GM23338 (cell line): ENCODE data around the gene ATG7. TPM values are rescaled to one million over a fixed set of nuclear protein-coding genes. Genes with fewer than 3 reads are reported as not detected.

Experiments used
- ATAC-seq: fragments of 200-7000 bp; cut with Tn5 transposase; 3 replicates; pipeline ENCODE4 v1.9.1; 2020
- DNase-seq: peaks from one replicate; pipeline ENCODE4 v3.0.0-alpha.2; 2015; ENCODE audit warnings: low spot score
- H2AFZ ChIP-seq: fragments of 200-600 bp; sonication (generic); 2 replicates; pipeline ENCODE4 v1.8.0; 2016; ENCODE audit warnings: antibody characterized with exemption, mild to moderate bottlenecking, moderate library complexity
- H3F3A ChIP-seq: fragments of 200-600 bp; sonication (generic); replicated peaks from 2 replicates; pipeline ENCODE4 v1.8.0; 2017; ENCODE audit warnings: antibody characterized with exemption, mixed run types, low read depth
- H3K27ac ChIP-seq: fragments of 200-600 bp; sonication (generic); 2 replicates; pipeline ENCODE4 v1.6.1; 2016; ENCODE audit warnings: low read depth
- H3K27me3 ChIP-seq: fragments of 200-600 bp; sonication (generic); 2 replicates; pipeline ENCODE4 v1.8.0; 2016; ENCODE audit warnings: mild to moderate bottlenecking, mixed run types, moderate library complexity; ENCODE audit not compliant: insufficient read depth
- H3K36me3 ChIP-seq: fragments of 200-600 bp; sonication (generic); 2 replicates; pipeline ENCODE4 v1.8.0; 2016; ENCODE audit warnings: mild to moderate bottlenecking; ENCODE audit not compliant: insufficient read depth
- H3K4me1 ChIP-seq: fragments of 200-600 bp; sonication (generic); 2 replicates; pipeline ENCODE4 v1.8.0; 2016; ENCODE audit warnings: mild to moderate bottlenecking, moderate library complexity; ENCODE audit not compliant: insufficient read depth
- H3K4me2 ChIP-seq: fragments of 200-600 bp; sonication (generic); 2 replicates; pipeline ENCODE4 v1.7.1; 2017; ENCODE audit warnings: mixed run types
- H3K4me3 ChIP-seq: fragments of 200-600 bp; sonication (generic); 2 replicates; pipeline ENCODE4 v1.6.1; 2016; ENCODE audit warnings: mixed run types
- H3K79me2 ChIP-seq: fragments of 200-600 bp; sonication (generic); replicated peaks from 2 replicates; pipeline ENCODE4 v1.8.0; 2017; ENCODE audit warnings: mild to moderate bottlenecking; ENCODE audit not compliant: insufficient read depth
- H3K9me2 ChIP-seq: fragments of 200-600 bp; sonication (generic); 2 replicates; pipeline ENCODE4 v1.8.0; 2017; ENCODE audit not compliant: insufficient read depth
- H4K20me1 ChIP-seq: fragments of 200-600 bp; sonication (generic); replicated peaks from 2 replicates; pipeline ENCODE4 v1.8.0; 2017; ENCODE audit warnings: mild to moderate bottlenecking; ENCODE audit not compliant: insufficient read depth
- H3K27ac Mint-ChIP-seq: 2 replicates; pipeline ENCODE4 v1.8.0; 2020; ENCODE audit warnings: inconsistent platforms, mild to moderate bottlenecking, moderate library complexity, mixed read lengths
- H3K27me3 Mint-ChIP-seq: 3 replicates; pipeline ENCODE4 v1.8.0; 2022; ENCODE audit warnings: low read depth, mild to moderate bottlenecking, moderate library complexity, mixed read lengths, inconsistent platforms; ENCODE audit not compliant: insufficient read depth, poor library complexity
- H3K36me3 Mint-ChIP-seq: 3 replicates; pipeline ENCODE4 v1.8.0; 2021; ENCODE audit warnings: low read depth, mild to moderate bottlenecking, inconsistent platforms, moderate library complexity, mixed read lengths
- H3K4me1 Mint-ChIP-seq: 3 replicates; pipeline ENCODE4 v1.8.0; 2020; ENCODE audit warnings: mild to moderate bottlenecking, inconsistent platforms, mixed read lengths
- H3K4me3 Mint-ChIP-seq: 3 replicates; pipeline ENCODE4 v1.8.0; 2021; ENCODE audit warnings: moderate library complexity, mild to moderate bottlenecking, inconsistent platforms, mixed read lengths
- H3K9me3 Mint-ChIP-seq: 3 replicates; pipeline ENCODE4 v1.8.0; 2020; ENCODE audit warnings: moderate library complexity, mild to moderate bottlenecking, inconsistent platforms, mixed read lengths
- CREB1 ChIP-seq: fragments of 250-450 bp; sonication (Bioruptor Pico); IDR thresholded peaks from 2 replicates; pipeline ENCODE4 v1.5.0; 2020; ENCODE audit warnings: low read depth, mild to moderate bottlenecking, moderate library complexity
- EZH2phosphoT487 ChIP-seq: fragments of 200-600 bp; sonication (generic); IDR thresholded peaks from one replicate; pipeline ENCODE4 v1.8.1; 2018; ENCODE audit warnings: antibody characterized with exemption; ENCODE audit not compliant: unreplicated experiment
- JUNB ChIP-seq: IDR thresholded peaks from one replicate; pipeline ENCODE4 v1.6.1; 2016; ENCODE audit warnings: antibody characterized with exemption; ENCODE audit not compliant: unreplicated experiment
- NANOG ChIP-seq: IDR thresholded peaks from 2 replicates; pipeline ENCODE4 v1.6.1; 2016; ENCODE audit warnings: antibody characterized with exemption, borderline replicate concordance
- STAT1 ChIP-seq: IDR thresholded peaks from one replicate; pipeline ENCODE4 v1.6.1; 2016; ENCODE audit warnings: antibody characterized with exemption; ENCODE audit not compliant: unreplicated experiment
- polyA plus RNA-seq: library from polyadenylated mRNA; unstranded; fragments of >200 nt; fragmentation: Nextera tagmentation; extraction: Ambion mirVana; gene quantifications from 2 replicates; pipeline ENCODE4 v1.2.1, GENCODE V29; 2016
- total RNA-seq: library from RNA; depleted of rRNA; stranded (reverse); fragments of >200 nt; shearing (Covaris generic); gene quantifications from 2 replicates; pipeline ENCODE4 v1.2.3, GENCODE V29; 2014
- TF ChIP-seq, protein P1 (sequence below): fragments of 250-450 bp; sonication (Bioruptor Pico); IDR thresholded peaks from 2 replicates; pipeline ENCODE4 v1.5.0; 2020; ENCODE audit warnings: mild to moderate bottlenecking, moderate library complexity
- TF ChIP-seq, protein P2 (sequence below), 2 experiments: fragments of 200-600 bp in 1 of 2; sonication (generic) in 1 of 2; conservative IDR thresholded peaks; 2 replicates each; pipeline versions ENCODE4 v1.5.1 to v1.6.1; 2016 to 2017; ENCODE audit warnings: antibody characterized with exemption in 2 of 2, low read depth in 2 of 2, mild to moderate bottlenecking in 2 of 2, moderate library complexity in 1 of 2
- TF ChIP-seq, protein P3 (sequence below): IDR thresholded peaks from one replicate; pipeline ENCODE4 v1.6.1; 2018; ENCODE audit warnings: antibody characterized with exemption; ENCODE audit not compliant: unreplicated experiment

ATG7 gene
- total and polyA plus RNA-seq, 2 experiments from 2014 or later: 16.2 to 36.7 TPM

DNA sequence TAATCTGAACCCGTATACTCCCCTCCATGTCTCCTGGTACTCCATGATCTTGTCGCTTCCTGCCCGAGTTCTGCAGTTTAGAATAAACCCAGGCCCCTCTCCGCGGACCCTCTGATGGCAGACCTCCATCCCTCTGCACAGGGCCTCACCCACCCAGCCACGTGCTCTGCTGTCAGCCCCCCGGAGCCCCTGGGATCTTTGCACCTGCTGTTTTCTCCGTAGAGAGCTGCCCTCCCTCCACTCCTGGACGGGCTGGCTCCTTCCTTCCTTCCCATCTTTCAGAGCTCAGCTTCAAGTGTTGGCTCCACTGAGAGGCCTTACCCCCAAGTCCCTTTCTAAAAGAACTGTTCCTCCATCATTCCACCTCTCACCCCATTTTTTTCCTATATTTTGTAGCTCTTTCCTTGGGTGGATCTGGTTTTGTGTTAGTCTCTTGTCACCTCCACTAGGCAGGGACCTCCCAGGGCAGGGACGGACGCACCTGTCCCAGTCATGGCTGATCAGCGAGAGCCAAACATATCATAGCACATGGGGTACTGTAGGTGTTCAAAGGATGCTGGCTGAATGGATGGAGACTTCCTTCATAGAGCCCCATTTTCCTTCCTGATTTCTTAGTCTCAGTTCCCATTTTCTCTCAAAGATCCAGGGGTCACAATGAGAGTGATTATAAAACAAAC is 264.9 kb downstream of the ATG7 start:
- Mint-ChIP-seq H3K4me1 (no peaks in the 10 kb centered on the region; the same call in 2 of the 3 replicates), H3K27ac (no peak overlapping the region), H3K36me3 (no peaks in the 10 kb centered on the region), H3K9me3 (no peaks in the 10 kb centered on the region), H3K27me3 (peaks cover 14% of the 10 kb centered on the region), H3K4me3 (no peak overlapping the region)
- ATAC-seq (no peak), DNase-seq (no peak)
- Histone ChIP-seq H3K4me2 (no peak overlapping the region), H3K27me3 (no peaks in the 10 kb centered on the region), H3K9me2 (no peaks in the 10 kb centered on the region), H3K79me2 (no peaks in the 10 kb centered on the region), H3K4me1 (no peaks in the 10 kb centered on the region), H3K27ac (no peak overlapping the region), H3K4me3 (no peak overlapping the region), H4K20me1 (no peaks in the 10 kb centered on the region), H2AFZ (no peak overlapping the region), H3F3A (no peaks in the 10 kb centered on the region), H3K36me3 (no peaks in the 10 kb centered on the region)
- TF ChIP-seq JUNB (no peak), EZH2phosphoT487 (no peak), NANOG (no peak)

DNA sequence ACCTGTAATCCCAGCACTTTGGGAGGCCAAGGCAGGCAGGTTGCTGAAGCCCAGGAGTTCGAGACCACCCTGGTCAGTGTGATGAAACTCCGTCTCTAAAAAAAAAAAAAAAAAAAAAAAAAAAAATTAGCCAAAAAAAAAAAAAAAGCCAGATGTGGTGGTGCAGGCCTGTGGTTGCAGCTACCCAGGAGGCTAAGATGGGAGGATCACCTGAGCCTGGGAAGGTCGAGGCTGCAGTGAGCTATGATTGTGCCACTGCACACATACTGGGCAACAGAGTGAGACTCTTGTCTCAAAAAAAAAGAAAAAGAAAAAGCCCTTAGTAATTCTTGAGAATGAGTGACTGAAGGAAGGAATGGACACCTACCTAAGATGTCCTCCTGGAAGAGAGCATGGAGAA is 266.4 kb downstream of the ATG7 start:
- H3K36me3 Mint-ChIP-seq: no peaks in the 10 kb centered on the region
- H3K4me1 Mint-ChIP-seq: no peaks in the 10 kb centered on the region; the same call in 2 of the 3 replicates

More for the DNA sequence above, 266.4 kb downstream of the ATG7 start:
- Histone ChIP-seq H3K36me3 (no peaks in the 10 kb centered on the region), H3K9me2 (no peaks in the 10 kb centered on the region), H3K27ac (no peak overlapping the region), H4K20me1 (no peaks in the 10 kb centered on the region), H3K4me1 (no peaks in the 10 kb centered on the region), H3F3A (no peaks in the 10 kb centered on the region), H3K4me2 (no peak overlapping the region), H2AFZ (no peak overlapping the region), H3K27me3 (no peaks in the 10 kb centered on the region), H3K79me2 (no peaks in the 10 kb centered on the region), H3K4me3 (no peak overlapping the region)
- Mint-ChIP-seq H3K4me3 (no peak overlapping the region), H3K9me3 (no peaks in the 10 kb centered on the region), H3K27ac (no peak overlapping the region), H3K27me3 (peaks cover 13% of the 10 kb centered on the region)
- DNase-seq: no peak
- TF ChIP-seq, protein P1, sequence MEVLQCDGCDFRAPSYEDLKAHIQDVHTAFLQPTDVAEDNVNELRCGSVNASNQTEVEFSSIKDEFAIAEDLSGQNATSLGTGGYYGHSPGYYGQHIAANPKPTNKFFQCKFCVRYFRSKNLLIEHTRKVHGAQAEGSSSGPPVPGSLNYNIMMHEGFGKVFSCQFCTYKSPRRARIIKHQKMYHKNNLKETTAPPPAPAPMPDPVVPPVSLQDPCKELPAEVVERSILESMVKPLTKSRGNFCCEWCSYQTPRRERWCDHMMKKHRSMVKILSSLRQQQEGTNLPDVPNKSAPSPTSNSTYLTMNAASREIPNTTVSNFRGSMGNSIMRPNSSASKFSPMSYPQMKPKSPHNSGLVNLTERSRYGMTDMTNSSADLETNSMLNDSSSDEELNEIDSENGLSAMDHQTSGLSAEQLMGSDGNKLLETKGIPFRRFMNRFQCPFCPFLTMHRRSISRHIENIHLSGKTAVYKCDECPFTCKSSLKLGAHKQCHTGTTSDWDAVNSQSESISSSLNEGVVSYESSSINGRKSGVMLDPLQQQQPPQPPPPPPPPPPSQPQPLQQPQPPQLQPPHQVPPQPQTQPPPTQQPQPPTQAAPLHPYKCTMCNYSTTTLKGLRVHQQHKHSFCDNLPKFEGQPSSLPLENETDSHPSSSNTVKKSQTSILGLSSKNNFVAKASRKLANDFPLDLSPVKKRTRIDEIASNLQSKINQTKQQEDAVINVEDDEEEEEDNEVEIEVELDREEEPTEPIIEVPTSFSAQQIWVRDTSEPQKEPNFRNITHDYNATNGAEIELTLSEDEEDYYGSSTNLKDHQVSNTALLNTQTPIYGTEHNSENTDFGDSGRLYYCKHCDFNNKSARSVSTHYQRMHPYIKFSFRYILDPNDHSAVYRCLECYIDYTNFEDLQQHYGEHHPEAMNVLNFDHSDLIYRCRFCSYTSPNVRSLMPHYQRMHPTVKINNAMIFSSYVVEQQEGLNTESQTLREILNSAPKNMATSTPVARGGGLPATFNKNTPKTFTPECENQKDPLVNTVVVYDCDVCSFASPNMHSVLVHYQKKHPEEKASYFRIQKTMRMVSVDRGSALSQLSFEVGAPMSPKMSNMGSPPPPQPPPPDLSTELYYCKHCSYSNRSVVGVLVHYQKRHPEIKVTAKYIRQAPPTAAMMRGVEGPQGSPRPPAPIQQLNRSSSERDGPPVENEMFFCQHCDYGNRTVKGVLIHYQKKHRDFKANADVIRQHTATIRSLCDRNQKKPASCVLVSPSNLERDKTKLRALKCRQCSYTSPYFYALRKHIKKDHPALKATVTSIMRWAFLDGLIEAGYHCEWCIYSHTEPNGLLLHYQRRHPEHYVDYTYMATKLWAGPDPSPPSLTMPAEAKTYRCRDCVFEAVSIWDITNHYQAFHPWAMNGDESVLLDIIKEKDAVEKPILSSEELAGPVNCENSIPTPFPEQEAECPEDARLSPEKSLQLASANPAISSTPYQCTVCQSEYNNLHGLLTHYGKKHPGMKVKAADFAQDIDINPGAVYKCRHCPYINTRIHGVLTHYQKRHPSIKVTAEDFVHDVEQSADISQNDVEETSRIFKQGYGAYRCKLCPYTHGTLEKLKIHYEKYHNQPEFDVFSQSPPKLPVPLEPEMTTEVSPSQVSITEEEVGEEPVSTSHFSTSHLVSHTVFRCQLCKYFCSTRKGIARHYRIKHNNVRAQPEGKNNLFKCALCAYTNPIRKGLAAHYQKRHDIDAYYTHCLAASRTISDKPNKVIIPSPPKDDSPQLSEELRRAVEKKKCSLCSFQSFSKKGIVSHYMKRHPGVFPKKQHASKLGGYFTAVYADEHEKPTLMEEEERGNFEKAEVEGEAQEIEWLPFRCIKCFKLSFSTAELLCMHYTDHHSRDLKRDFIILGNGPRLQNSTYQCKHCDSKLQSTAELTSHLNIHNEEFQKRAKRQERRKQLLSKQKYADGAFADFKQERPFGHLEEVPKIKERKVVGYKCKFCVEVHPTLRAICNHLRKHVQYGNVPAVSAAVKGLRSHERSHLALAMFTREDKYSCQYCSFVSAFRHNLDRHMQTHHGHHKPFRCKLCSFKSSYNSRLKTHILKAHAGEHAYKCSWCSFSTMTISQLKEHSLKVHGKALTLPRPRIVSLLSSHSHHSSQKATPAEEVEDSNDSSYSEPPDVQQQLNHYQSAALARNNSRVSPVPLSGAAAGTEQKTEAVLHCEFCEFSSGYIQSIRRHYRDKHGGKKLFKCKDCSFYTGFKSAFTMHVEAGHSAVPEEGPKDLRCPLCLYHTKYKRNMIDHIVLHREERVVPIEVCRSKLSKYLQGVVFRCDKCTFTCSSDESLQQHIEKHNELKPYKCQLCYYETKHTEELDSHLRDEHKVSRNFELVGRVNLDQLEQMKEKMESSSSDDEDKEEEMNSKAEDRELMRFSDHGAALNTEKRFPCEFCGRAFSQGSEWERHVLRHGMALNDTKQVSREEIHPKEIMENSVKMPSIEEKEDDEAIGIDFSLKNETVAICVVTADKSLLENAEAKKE (CRISPR knock-in tag): no peak
- no peak for TF ChIP-seq STAT1
- TF ChIP-seq CREB1 (CRISPR knock-in tag): no peak
- no peak for TF ChIP-seq JUNB
- TF ChIP-seq, protein P2, sequence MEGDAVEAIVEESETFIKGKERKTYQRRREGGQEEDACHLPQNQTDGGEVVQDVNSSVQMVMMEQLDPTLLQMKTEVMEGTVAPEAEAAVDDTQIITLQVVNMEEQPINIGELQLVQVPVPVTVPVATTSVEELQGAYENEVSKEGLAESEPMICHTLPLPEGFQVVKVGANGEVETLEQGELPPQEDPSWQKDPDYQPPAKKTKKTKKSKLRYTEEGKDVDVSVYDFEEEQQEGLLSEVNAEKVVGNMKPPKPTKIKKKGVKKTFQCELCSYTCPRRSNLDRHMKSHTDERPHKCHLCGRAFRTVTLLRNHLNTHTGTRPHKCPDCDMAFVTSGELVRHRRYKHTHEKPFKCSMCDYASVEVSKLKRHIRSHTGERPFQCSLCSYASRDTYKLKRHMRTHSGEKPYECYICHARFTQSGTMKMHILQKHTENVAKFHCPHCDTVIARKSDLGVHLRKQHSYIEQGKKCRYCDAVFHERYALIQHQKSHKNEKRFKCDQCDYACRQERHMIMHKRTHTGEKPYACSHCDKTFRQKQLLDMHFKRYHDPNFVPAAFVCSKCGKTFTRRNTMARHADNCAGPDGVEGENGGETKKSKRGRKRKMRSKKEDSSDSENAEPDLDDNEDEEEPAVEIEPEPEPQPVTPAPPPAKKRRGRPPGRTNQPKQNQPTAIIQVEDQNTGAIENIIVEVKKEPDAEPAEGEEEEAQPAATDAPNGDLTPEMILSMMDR (conservative IDR thresholded peaks at IDR 0.05; ENCODE audit: low read depth in 2 of 2): no peak
- TF ChIP-seq, protein P3, sequence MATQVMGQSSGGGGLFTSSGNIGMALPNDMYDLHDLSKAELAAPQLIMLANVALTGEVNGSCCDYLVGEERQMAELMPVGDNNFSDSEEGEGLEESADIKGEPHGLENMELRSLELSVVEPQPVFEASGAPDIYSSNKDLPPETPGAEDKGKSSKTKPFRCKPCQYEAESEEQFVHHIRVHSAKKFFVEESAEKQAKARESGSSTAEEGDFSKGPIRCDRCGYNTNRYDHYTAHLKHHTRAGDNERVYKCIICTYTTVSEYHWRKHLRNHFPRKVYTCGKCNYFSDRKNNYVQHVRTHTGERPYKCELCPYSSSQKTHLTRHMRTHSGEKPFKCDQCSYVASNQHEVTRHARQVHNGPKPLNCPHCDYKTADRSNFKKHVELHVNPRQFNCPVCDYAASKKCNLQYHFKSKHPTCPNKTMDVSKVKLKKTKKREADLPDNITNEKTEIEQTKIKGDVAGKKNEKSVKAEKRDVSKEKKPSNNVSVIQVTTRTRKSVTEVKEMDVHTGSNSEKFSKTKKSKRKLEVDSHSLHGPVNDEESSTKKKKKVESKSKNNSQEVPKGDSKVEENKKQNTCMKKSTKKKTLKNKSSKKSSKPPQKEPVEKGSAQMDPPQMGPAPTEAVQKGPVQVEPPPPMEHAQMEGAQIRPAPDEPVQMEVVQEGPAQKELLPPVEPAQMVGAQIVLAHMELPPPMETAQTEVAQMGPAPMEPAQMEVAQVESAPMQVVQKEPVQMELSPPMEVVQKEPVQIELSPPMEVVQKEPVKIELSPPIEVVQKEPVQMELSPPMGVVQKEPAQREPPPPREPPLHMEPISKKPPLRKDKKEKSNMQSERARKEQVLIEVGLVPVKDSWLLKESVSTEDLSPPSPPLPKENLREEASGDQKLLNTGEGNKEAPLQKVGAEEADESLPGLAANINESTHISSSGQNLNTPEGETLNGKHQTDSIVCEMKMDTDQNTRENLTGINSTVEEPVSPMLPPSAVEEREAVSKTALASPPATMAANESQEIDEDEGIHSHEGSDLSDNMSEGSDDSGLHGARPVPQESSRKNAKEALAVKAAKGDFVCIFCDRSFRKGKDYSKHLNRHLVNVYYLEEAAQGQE: no peak
- ATAC-seq: no peak
